Keratinocyte (primary cell): ENCODE data around the gene EGFR. TPM values are rescaled to one million over a fixed set of nuclear protein-coding genes. Genes with fewer than 3 reads are reported as not detected.

ENCODE experiments used
- DNase-seq: peaks from one replicate; pipeline ENCODE4 v3.0.0-alpha.2; 2011; ENCODE audit warnings: low read depth, missing footprints, low spot score
- FAIRE-seq: peaks from 2 replicates; lab custom pipeline; 2011; peaks lifted over from hg19 to GRCh38; lab: Jason Lieb, UNC
- H2AFZ ChIP-seq: 2 replicates; pipeline ENCODE4 v1.6.0; 2012; ENCODE audit warnings: low read length, control low read depth, inconsistent platforms; ENCODE audit not compliant: control insufficient read depth
- H3K27ac ChIP-seq: 2 replicates; pipeline ENCODE4 v1.5.1; 2011; ENCODE audit warnings: low read length; ENCODE audit not compliant: control insufficient read depth, insufficient read depth
- H3K27me3 ChIP-seq: 3 replicates; pipeline ENCODE4 v1.6.0; 2011; ENCODE audit warnings: low read length; ENCODE audit not compliant: control insufficient read depth, insufficient read depth; ENCODE audit errors: extremely low read depth
- H3K36me3 ChIP-seq, 2 experiments: 2 replicates in 1 of 2; 3 replicates in 1 of 2; pipeline ENCODE4 v1.5.1; 2011; ENCODE audit warnings: low read length in 2 of 2, mild to moderate bottlenecking in 1 of 2; ENCODE audit not compliant: control insufficient read depth in 2 of 2, insufficient read depth in 2 of 2; ENCODE audit errors: extremely low read depth in 1 of 2
- H3K4me1 ChIP-seq: 3 replicates; pipeline ENCODE4 v1.5.1; 2011; ENCODE audit warnings: low read length; ENCODE audit not compliant: control insufficient read depth, insufficient read depth; ENCODE audit errors: extremely low read depth
- H3K4me2 ChIP-seq: 3 replicates; pipeline ENCODE4 v1.6.0; 2011; ENCODE audit warnings: low read depth, low read length; ENCODE audit not compliant: control insufficient read depth, insufficient read depth; ENCODE audit errors: extremely low read depth
- H3K4me3 ChIP-seq, 3 experiments: fragments of 200-600 bp in 1 of 3; sonication (generic) in 1 of 3; 2 replicates in 2 of 3; 3 replicates in 1 of 3; pipeline ENCODE4 v1.5.1; 2011 to 2016; ENCODE audit warnings: low read length in 3 of 3, mild to moderate bottlenecking in 3 of 3, control low read depth in 2 of 3, inconsistent platforms in 1 of 3, low read depth in 1 of 3, mixed read lengths in 1 of 3, mixed run types in 1 of 3, moderate library complexity in 1 of 3; ENCODE audit not compliant: control insufficient read depth in 2 of 3, insufficient read depth in 2 of 3; ENCODE audit errors: extremely low read depth in 1 of 3
- H3K79me2 ChIP-seq: 2 replicates; pipeline ENCODE4 v1.6.0; 2012; ENCODE audit warnings: low read length; ENCODE audit not compliant: control insufficient read depth, insufficient read depth
- H3K9ac ChIP-seq: 3 replicates; pipeline ENCODE4 v1.6.0; 2011; ENCODE audit warnings: low read length; ENCODE audit not compliant: control insufficient read depth, insufficient read depth; ENCODE audit errors: extremely low read depth
- H3K9me1 ChIP-seq: 3 replicates; pipeline ENCODE4 v1.6.0; 2011; ENCODE audit warnings: low read length; ENCODE audit not compliant: control insufficient read depth, insufficient read depth; ENCODE audit errors: extremely low read depth
- H3K9me3 ChIP-seq: 2 replicates; pipeline ENCODE4 v1.5.1; 2012; ENCODE audit warnings: low read depth, low read length; ENCODE audit not compliant: control insufficient read depth
- H4K20me1 ChIP-seq: 3 replicates; pipeline ENCODE4 v1.6.0; 2011; ENCODE audit warnings: low read length; ENCODE audit not compliant: control insufficient read depth, insufficient read depth; ENCODE audit errors: extremely low read depth
- CTCF ChIP-seq, 3 experiments: IDR thresholded peaks in 1 of 3; conservative IDR thresholded peaks in 1 of 3; optimal IDR thresholded peaks in 1 of 3; 2 replicates in 2 of 3; 3 replicates in 1 of 3; pipeline versions ENCODE3 to v1.5.1; 2011; ENCODE audit warnings: low read length in 3 of 3, mild to moderate bottlenecking in 3 of 3, moderate library complexity in 2 of 3, control low read depth in 1 of 3, inconsistent platforms in 1 of 3; ENCODE audit not compliant: insufficient read depth in 2 of 3; ENCODE audit errors: extremely low read depth in 1 of 3
- EZH2 ChIP-seq: IDR thresholded peaks from one replicate; pipeline ENCODE4 v1.6.1; 2012; ENCODE audit warnings: inconsistent platforms, mild to moderate bottlenecking, low read length, moderate library complexity
- dilution Hi-C: fragments of 300-500 bp; cut with MboI; formaldehyde crosslinking; loops from one replicate; pipeline ENCODE4 v1.7.0; 2020; ENCODE audit warnings: low sequenced_read_pairs; ENCODE audit not compliant: extremely low pct_ligation_motif_present
- polyA plus RNA-seq, 5 experiments: library from polyadenylated mRNA; depleted of rRNA in 3 of 5; stranded (reverse) in 3 of 5; stranded (forward) in 1 of 5; unstranded in 1 of 5; fragments of >200 nt; gene quantifications; 1 replicate in 1 of 5; 2 replicates in 3 of 5; 3 replicates in 1 of 5; pipeline versions ENCODE4 v1.2.1 to v1.2.3, GENCODE V29; 2011 to 2012; ENCODE audit warnings: missing spikeins in 2 of 5, low read depth in 1 of 5, low replicate concordance in 1 of 5

Gene EGFR
- polyA plus RNA-seq, 1 donor (not counting 4 experiments of a cell fraction or from before 2014, with no cell fraction given): 120 TPM

GRCh38 chr7:55247428-55247827 lies 228.6 kb downstream of the EGFR start:
- Histone ChIP-seq H3K27me3 (no peaks in the 10 kb centered on the region), H3K9me1 (no peaks in the 10 kb centered on the region), H3K36me3 (no peaks in the 10 kb centered on the region), H2AFZ (no peak overlapping the region), H3K27ac (no peak overlapping the region), H3K9me3 (no peaks in the 10 kb centered on the region), H3K4me3 (no peak overlapping the region), H3K4me2 (no peak overlapping the region), H3K79me2 (no peaks in the 10 kb centered on the region), H3K4me1 (peaks cover 19% of the 10 kb centered on the region), H4K20me1 (no peaks in the 10 kb centered on the region), H3K9ac (no peak overlapping the region)
- FAIRE-seq: no peak
- DNase-seq: no peak
- TF ChIP-seq CTCF (optimal IDR thresholded peaks at IDR 0.05 in 1 of 3, IDR thresholded peaks at IDR 0.05 in 1 of 3, conservative IDR thresholded peaks at IDR 0.05 in 1 of 3; ENCODE audit: extremely low read depth in 1 of 3, insufficient read depth in 2 of 3, low read length in 3 of 3): no peak
- TF ChIP-seq EZH2: no peak
- dilution Hi-C loops: no loop called here

GRCh38 chr7:55248526-55248925 lies 229.7 kb downstream of the EGFR start:
- H3K9me3 ChIP-seq: no peaks in the 10 kb centered on the region
- H3K4me3 ChIP-seq: no peak overlapping the region
- no peak overlapping the region for H3K4me2 ChIP-seq
- no peak overlapping the region for H3K27ac ChIP-seq
- H3K9ac ChIP-seq: no peak overlapping the region
- H4K20me1 ChIP-seq: no peaks in the 10 kb centered on the region
- H2AFZ ChIP-seq: no peak overlapping the region
- dilution Hi-C loops: no loop called here
- H3K79me2 ChIP-seq: no peaks in the 10 kb centered on the region
- no peak for DNase-seq
- no peaks in the 10 kb centered on the region for H3K27me3 ChIP-seq
- no peak for FAIRE-seq
- TF ChIP-seq CTCF (optimal IDR thresholded peaks at IDR 0.05 in 1 of 3, IDR thresholded peaks at IDR 0.05 in 1 of 3, conservative IDR thresholded peaks at IDR 0.05 in 1 of 3; ENCODE audit: extremely low read depth in 1 of 3, insufficient read depth in 2 of 3, low read length in 3 of 3) (no peak), EZH2 (no peak)
- H3K4me1 ChIP-seq: peaks cover 19% of the 10 kb centered on the region
- H3K9me1 ChIP-seq: no peaks in the 10 kb centered on the region
- H3K36me3 ChIP-seq: no peaks in the 10 kb centered on the region
